ENCODE measurements around the gene JAK1.

DNA sequence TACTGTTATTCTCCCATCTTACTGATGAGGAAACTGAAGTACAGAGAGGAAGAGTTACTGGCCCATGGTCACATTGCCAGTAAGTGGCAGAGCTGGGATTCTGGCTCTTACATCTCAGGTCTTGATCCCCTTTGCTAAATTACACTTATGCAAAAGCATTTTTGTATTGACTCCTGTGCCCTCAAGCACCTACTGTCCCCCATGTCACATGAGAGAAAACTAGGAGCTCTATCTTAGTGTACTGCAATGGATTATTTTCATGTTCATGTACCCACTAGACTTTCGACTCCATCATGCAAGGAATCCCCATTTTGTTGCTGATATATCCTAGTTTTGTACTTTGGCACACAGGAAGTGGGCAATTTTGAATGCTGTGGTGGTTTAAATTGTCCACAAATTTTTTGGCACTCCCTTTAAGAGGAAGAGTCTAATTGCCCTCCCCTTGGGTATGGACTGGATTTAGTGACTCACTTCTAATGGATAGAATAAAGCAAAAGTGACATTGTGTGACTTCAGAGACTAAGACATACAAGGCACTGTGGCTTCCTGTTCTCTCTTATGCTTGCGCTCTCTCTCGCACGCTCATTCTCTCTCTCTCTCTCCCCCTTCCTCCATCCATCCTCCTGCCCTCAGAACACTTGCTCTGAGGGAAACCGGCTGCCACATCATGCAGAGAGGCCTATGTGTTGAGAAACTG, 43.5 kb upstream of the JAK1 start:
- TF ChIP-seq, protein P1, sequence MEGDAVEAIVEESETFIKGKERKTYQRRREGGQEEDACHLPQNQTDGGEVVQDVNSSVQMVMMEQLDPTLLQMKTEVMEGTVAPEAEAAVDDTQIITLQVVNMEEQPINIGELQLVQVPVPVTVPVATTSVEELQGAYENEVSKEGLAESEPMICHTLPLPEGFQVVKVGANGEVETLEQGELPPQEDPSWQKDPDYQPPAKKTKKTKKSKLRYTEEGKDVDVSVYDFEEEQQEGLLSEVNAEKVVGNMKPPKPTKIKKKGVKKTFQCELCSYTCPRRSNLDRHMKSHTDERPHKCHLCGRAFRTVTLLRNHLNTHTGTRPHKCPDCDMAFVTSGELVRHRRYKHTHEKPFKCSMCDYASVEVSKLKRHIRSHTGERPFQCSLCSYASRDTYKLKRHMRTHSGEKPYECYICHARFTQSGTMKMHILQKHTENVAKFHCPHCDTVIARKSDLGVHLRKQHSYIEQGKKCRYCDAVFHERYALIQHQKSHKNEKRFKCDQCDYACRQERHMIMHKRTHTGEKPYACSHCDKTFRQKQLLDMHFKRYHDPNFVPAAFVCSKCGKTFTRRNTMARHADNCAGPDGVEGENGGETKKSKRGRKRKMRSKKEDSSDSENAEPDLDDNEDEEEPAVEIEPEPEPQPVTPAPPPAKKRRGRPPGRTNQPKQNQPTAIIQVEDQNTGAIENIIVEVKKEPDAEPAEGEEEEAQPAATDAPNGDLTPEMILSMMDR (IDR thresholded peaks at IDR 0.05 in 8 of 11, conservative IDR thresholded peaks at IDR 0.05 in 3 of 11): no peak
- no peak for TF ChIP-seq POLR2A (IDR thresholded peaks at IDR 0.05)

All from spleen (tissue), 7 donors.